HG03442 (cell line): ENCODE data around the gene CLASRP.

ENCODE experiments used
- ATAC-seq: cut with Tn5 transposase; IDR thresholded peaks from one replicate; pipeline ENCODE4 v1.9.1; 2021; ENCODE audit warnings: mild to moderate bottlenecking, moderate library complexity; ENCODE audit not compliant: unreplicated experiment

CLASRP gene

GRCh38 chr19:45019187-45019586 lies 19.7 kb upstream of the CLASRP start:
- no peak for ATAC-seq

GRCh38 chr19:45020071-45020470 lies 18.8 kb upstream of the CLASRP start:
- no peak for ATAC-seq

GRCh38 chr19:45021971-45022370 lies 16.9 kb upstream of the CLASRP start:
- no peak for ATAC-seq

- ATAC-seq = no peak
Measured at GRCh38 chr19:45023048-45023447, 15.8 kb upstream of the CLASRP start.

- no peak for ATAC-seq
Measured at GRCh38 chr19:45025264-45025663, 13.6 kb upstream of the CLASRP start.

- no peak for ATAC-seq
Measured at GRCh38 chr19:45027371-45027770, 11.5 kb upstream of the CLASRP start.

- ATAC-seq = no peak
Measured at GRCh38 chr19:45030825-45031224, 8.0 kb upstream of the CLASRP start.

GRCh38 chr19:45032421-45032820 lies 6.4 kb upstream of the CLASRP start:
- no peak for ATAC-seq

- ATAC-seq = no peak
Measured at GRCh38 chr19:45035755-45036154, 3.1 kb upstream of the CLASRP start.

GRCh38 chr19:45037393-45038169 lies 1.3 kb upstream of the CLASRP start:
- no peak for ATAC-seq

- no peak for ATAC-seq
Measured at GRCh38 chr19:45040059-45040771, 1.4 kb downstream of the CLASRP start.

GRCh38 chr19:45041125-45041524 lies 2.3 kb downstream of the CLASRP start:
- no peak for ATAC-seq

- no peak for ATAC-seq
Measured at GRCh38 chr19:45045671-45046353, 7.0 kb downstream of the CLASRP start.

- ATAC-seq = no peak
Measured at GRCh38 chr19:45046355-45046754, 7.5 kb downstream of the CLASRP start.

GRCh38 chr19:45047188-45047797 lies 8.4 kb downstream of the CLASRP start:
- ATAC-seq = no peak

- ATAC-seq = no peak
Measured at GRCh38 chr19:45049073-45049736, 10.4 kb downstream of the CLASRP start.

- no peak for ATAC-seq
Measured at GRCh38 chr19:45050036-45050435, 11.2 kb downstream of the CLASRP start.

- no peak for ATAC-seq
Measured at GRCh38 chr19:45051929-45052579, 13.2 kb downstream of the CLASRP start.

GRCh38 chr19:45056831-45057230 lies 18.0 kb downstream of the CLASRP start:
- no peak for ATAC-seq

GRCh38 chr19:45057444-45057843 lies 18.6 kb downstream of the CLASRP start:
- ATAC-seq = no peak
